ENCODE measurements around the gene TRMT5.

TRMT5 gene

GRCh38 chr14:60977847-60978246, 3.0 kb downstream of the TRMT5 start:
- no peak for DNase-seq (ENCODE audit: low spot score in 2 of 2)
- Mint-ChIP-seq H3K27ac (ENCODE audit: low read depth) (no peak overlapping the region), H3K4me3 (no peak overlapping the region), H3K27me3 (no peaks in the 10 kb centered on the region), H3K9me3 (no peaks in the 10 kb centered on the region), H3K4me1 (peaks cover 14% of the 10 kb centered on the region), H3K36me3 (ENCODE audit: insufficient read depth) (no peaks in the 10 kb centered on the region)
- ATAC-seq (replicated peaks; ENCODE audit: extremely low read depth, poor library complexity, severe bottlenecking), result no peak

GRCh38 chr14:60975551-60975950, 5.3 kb downstream of the TRMT5 start:
- DNase-seq (ENCODE audit: low spot score in 2 of 2), result no peak
- no peaks in the 10 kb centered on the region for H3K9me3 Mint-ChIP-seq

GRCh38 chr14:60974090-60974651, 6.7 kb downstream of the TRMT5 start:
- H3K27ac Mint-ChIP-seq (ENCODE audit: low read depth), result no peak overlapping the region

More at GRCh38 chr14:60975551-60975950, 5.3 kb downstream of the TRMT5 start:
- ATAC-seq (replicated peaks; ENCODE audit: extremely low read depth, poor library complexity, severe bottlenecking), result no peak
- no peak overlapping the region for H3K4me3 Mint-ChIP-seq
- no peaks in the 10 kb centered on the region for H3K27me3 Mint-ChIP-seq
- peaks cover 14% of the 10 kb centered on the region for H3K4me1 Mint-ChIP-seq
- no peak overlapping the region for H3K27ac Mint-ChIP-seq (ENCODE audit: low read depth)
- peaks cover 3% of the 10 kb centered on the region for H3K36me3 Mint-ChIP-seq (ENCODE audit: insufficient read depth)

GRCh38 chr14:60973070-60973469, 7.8 kb downstream of the TRMT5 start:
- ATAC-seq (replicated peaks; ENCODE audit: extremely low read depth, poor library complexity, severe bottlenecking) (no peak), DNase-seq (ENCODE audit: low spot score in 2 of 2) (no peak)
- Mint-ChIP-seq H3K27me3 (no peaks in the 10 kb centered on the region), H3K36me3 (ENCODE audit: insufficient read depth) (peaks cover 3% of the 10 kb centered on the region), H3K9me3 (no peaks in the 10 kb centered on the region), H3K4me1 (peaks cover 4% of the 10 kb centered on the region), H3K27ac (ENCODE audit: low read depth) (no peak overlapping the region), H3K4me3 (no peak overlapping the region)

More at GRCh38 chr14:60974090-60974651, 6.7 kb downstream of the TRMT5 start:
- no peak overlapping the region for H3K4me3 Mint-ChIP-seq
- no peaks in the 10 kb centered on the region for H3K27me3 Mint-ChIP-seq
- H3K9me3 Mint-ChIP-seq, result no peaks in the 10 kb centered on the region
- peaks cover 3% of the 10 kb centered on the region for H3K36me3 Mint-ChIP-seq (ENCODE audit: insufficient read depth)
- H3K4me1 Mint-ChIP-seq, result peaks cover 9% of the 10 kb centered on the region
- no peak for ATAC-seq (replicated peaks; ENCODE audit: extremely low read depth, poor library complexity, severe bottlenecking)
- DNase-seq (ENCODE audit: low spot score in 2 of 2), result no peak

- H3K36me3 Mint-ChIP-seq (ENCODE audit: insufficient read depth), result peaks cover 3% of the 10 kb centered on the region
- DNase-seq (ENCODE audit: low spot score in 2 of 2) (no peak), ATAC-seq (replicated peaks; ENCODE audit: extremely low read depth, poor library complexity, severe bottlenecking) (no peak)
- no peaks in the 10 kb centered on the region for H3K27me3 Mint-ChIP-seq
- H3K27ac Mint-ChIP-seq (ENCODE audit: low read depth), result no peak overlapping the region
- H3K4me1 Mint-ChIP-seq, result peaks cover 4% of the 10 kb centered on the region
- H3K4me3 Mint-ChIP-seq, result no peak overlapping the region
- H3K9me3 Mint-ChIP-seq, result no peaks in the 10 kb centered on the region
These were observed 8.6 kb downstream of the TRMT5 start for GRCh38 chr14:60972295-60972694.

- DNase-seq (ENCODE audit: low spot score in 2 of 2), result no peak
- peaks cover 4% of the 10 kb centered on the region for H3K4me1 Mint-ChIP-seq
- no peaks in the 10 kb centered on the region for H3K27me3 Mint-ChIP-seq
- no peak overlapping the region for H3K4me3 Mint-ChIP-seq
- H3K27ac Mint-ChIP-seq (ENCODE audit: low read depth), result no peak overlapping the region
- H3K9me3 Mint-ChIP-seq, result no peaks in the 10 kb centered on the region
- ATAC-seq (replicated peaks; ENCODE audit: extremely low read depth, poor library complexity, severe bottlenecking), result no peak
- peaks cover 3% of the 10 kb centered on the region for H3K36me3 Mint-ChIP-seq (ENCODE audit: insufficient read depth)
These were observed 9.6 kb downstream of the TRMT5 start for GRCh38 chr14:60971271-60971670.

- DNase-seq (ENCODE audit: low spot score in 2 of 2) (no peak), ATAC-seq (replicated peaks; ENCODE audit: extremely low read depth, poor library complexity, severe bottlenecking) (no peak)
- Mint-ChIP-seq H3K4me1 (peaks cover 4% of the 10 kb centered on the region), H3K27me3 (no peaks in the 10 kb centered on the region), H3K36me3 (ENCODE audit: insufficient read depth) (peaks cover 4% of the 10 kb centered on the region), H3K27ac (ENCODE audit: low read depth) (no peak overlapping the region), H3K4me3 (no peak overlapping the region), H3K9me3 (no peaks in the 10 kb centered on the region)
These were observed 10.7 kb downstream of the TRMT5 start for GRCh38 chr14:60970146-60970545.

- H3K27me3 Mint-ChIP-seq, result no peaks in the 10 kb centered on the region
- H3K27ac Mint-ChIP-seq (ENCODE audit: low read depth), result no peak overlapping the region
- H3K36me3 Mint-ChIP-seq (ENCODE audit: insufficient read depth), result peaks cover 4% of the 10 kb centered on the region
- H3K9me3 Mint-ChIP-seq, result no peaks in the 10 kb centered on the region
- DNase-seq (ENCODE audit: low spot score in 2 of 2) (no peak), ATAC-seq (replicated peaks; ENCODE audit: extremely low read depth, poor library complexity, severe bottlenecking) (no peak)
- H3K4me3 Mint-ChIP-seq, result no peak overlapping the region
- peaks cover 4% of the 10 kb centered on the region for H3K4me1 Mint-ChIP-seq
These were observed 12.2 kb downstream of the TRMT5 start for GRCh38 chr14:60968671-60969070.

- Mint-ChIP-seq H3K36me3 (ENCODE audit: insufficient read depth) (peaks cover 4% of the 10 kb centered on the region), H3K27me3 (no peaks in the 10 kb centered on the region), H3K4me3 (no peak overlapping the region), H3K9me3 (no peaks in the 10 kb centered on the region), H3K4me1 (peaks cover 1% of the 10 kb centered on the region), H3K27ac (ENCODE audit: low read depth) (no peak overlapping the region)
- no peak for DNase-seq (ENCODE audit: low spot score in 2 of 2)
- ATAC-seq (replicated peaks; ENCODE audit: extremely low read depth, poor library complexity, severe bottlenecking), result no peak
These were observed 12.8 kb downstream of the TRMT5 start for GRCh38 chr14:60968099-60968498.

GRCh38 chr14:60965402-60965801, 15.5 kb downstream of the TRMT5 start:
- Mint-ChIP-seq H3K27ac (ENCODE audit: low read depth) (no peak overlapping the region), H3K4me1 (peaks cover 5% of the 10 kb centered on the region)
- no peak for ATAC-seq (replicated peaks; ENCODE audit: extremely low read depth, poor library complexity, severe bottlenecking)

GRCh38 chr14:60964904-60965303, 16.0 kb downstream of the TRMT5 start:
- no peak for DNase-seq (ENCODE audit: low spot score in 2 of 2)
- Mint-ChIP-seq H3K4me3 (no peak overlapping the region), H3K9me3 (no peaks in the 10 kb centered on the region), H3K4me1 (peaks cover 5% of the 10 kb centered on the region), H3K36me3 (ENCODE audit: insufficient read depth) (peaks cover 1% of the 10 kb centered on the region), H3K27ac (ENCODE audit: low read depth) (no peak overlapping the region), H3K27me3 (no peaks in the 10 kb centered on the region)
- no peak for ATAC-seq (replicated peaks; ENCODE audit: extremely low read depth, poor library complexity, severe bottlenecking)

More at GRCh38 chr14:60965402-60965801, 15.5 kb downstream of the TRMT5 start:
- no peaks in the 10 kb centered on the region for H3K27me3 Mint-ChIP-seq
- no peak for DNase-seq (ENCODE audit: low spot score in 2 of 2)
- H3K36me3 Mint-ChIP-seq (ENCODE audit: insufficient read depth), result peaks cover 1% of the 10 kb centered on the region
- no peaks in the 10 kb centered on the region for H3K9me3 Mint-ChIP-seq
- no peak overlapping the region for H3K4me3 Mint-ChIP-seq

GRCh38 chr14:60963761-60964160, 17.1 kb downstream of the TRMT5 start:
- H3K27ac Mint-ChIP-seq (ENCODE audit: low read depth), result no peak overlapping the region
- DNase-seq (ENCODE audit: low spot score in 2 of 2) (no peak), ATAC-seq (replicated peaks; ENCODE audit: extremely low read depth, poor library complexity, severe bottlenecking) (no peak)
- H3K27me3 Mint-ChIP-seq, result no peaks in the 10 kb centered on the region
- H3K4me3 Mint-ChIP-seq, result no peak overlapping the region
- H3K36me3 Mint-ChIP-seq (ENCODE audit: insufficient read depth), result peaks cover 1% of the 10 kb centered on the region
- peaks cover 5% of the 10 kb centered on the region for H3K4me1 Mint-ChIP-seq
- H3K9me3 Mint-ChIP-seq, result peaks cover 6% of the 10 kb centered on the region

GRCh38 chr14:60958146-60958545, 22.7 kb downstream of the TRMT5 start:
- Mint-ChIP-seq H3K27ac (ENCODE audit: low read depth) (no peak overlapping the region), H3K4me1 (peaks cover 5% of the 10 kb centered on the region), H3K27me3 (no peaks in the 10 kb centered on the region), H3K9me3 (peaks cover 20% of the 10 kb centered on the region), H3K36me3 (ENCODE audit: insufficient read depth) (peaks cover 1% of the 10 kb centered on the region), H3K4me3 (no peak overlapping the region)
- DNase-seq (ENCODE audit: low spot score in 2 of 2) (no peak), ATAC-seq (replicated peaks; ENCODE audit: extremely low read depth, poor library complexity, severe bottlenecking) (no peak)

All from central memory CD8-positive, alpha-beta T cell (primary cell).